ENCODE measurements around the gene PSMF1.

Gene PSMF1

GRCh38 chr20:1123666-1124065 is 5.3 kb downstream of the PSMF1 start:
- Histone ChIP-seq H3K27ac (ENCODE audit: low read length) (no peak overlapping the region), H3K4me1 (ENCODE audit: control insufficient read depth in 1 of 2, insufficient read depth in 2 of 2, low read length in 2 of 2) (peaks cover 21 to 42% of the 10 kb centered on the region in 2 donors), H3K36me3 (ENCODE audit: control insufficient read depth in 1 of 2, insufficient read depth in 2 of 2, low read length in 2 of 2) (peaks cover 21 to 39% of the 10 kb centered on the region in 2 donors), H3K9me3 (ENCODE audit: control insufficient read depth in 1 of 2, low read length in 2 of 2) (no peaks in the 10 kb centered on the region), H3K27me3 (ENCODE audit: low read depth, low read length) (no peaks in the 10 kb centered on the region), H3K4me3 (ENCODE audit: low read depth in 1 of 2, low read length in 2 of 2) (no peak overlapping the region)

- Histone ChIP-seq H3K27ac (ENCODE audit: low read length) (no peak overlapping the region), H3K9me3 (ENCODE audit: control insufficient read depth in 1 of 2, low read length in 2 of 2) (no peaks in the 10 kb centered on the region), H3K4me1 (ENCODE audit: control insufficient read depth in 1 of 2, insufficient read depth in 2 of 2, low read length in 2 of 2) (peaks cover 17 to 38% of the 10 kb centered on the region in 2 donors), H3K36me3 (ENCODE audit: control insufficient read depth in 1 of 2, insufficient read depth in 2 of 2, low read length in 2 of 2) (peaks cover 24 to 42% of the 10 kb centered on the region in 2 donors), H3K4me3 (ENCODE audit: low read depth in 1 of 2, low read length in 2 of 2) (no peak overlapping the region), H3K27me3 (ENCODE audit: low read depth, low read length) (no peaks in the 10 kb centered on the region)
Observed at GRCh38 chr20:1124421-1124820, 6.0 kb downstream of the PSMF1 start.

- Histone ChIP-seq H3K27ac (ENCODE audit: low read length) (no peak overlapping the region), H3K4me1 (ENCODE audit: control insufficient read depth in 1 of 2, insufficient read depth in 2 of 2, low read length in 2 of 2) (peaks cover 8 to 29% of the 10 kb centered on the region in 2 donors), H3K36me3 (ENCODE audit: control insufficient read depth in 1 of 2, insufficient read depth in 2 of 2, low read length in 2 of 2) (peaks cover 32 to 46% of the 10 kb centered on the region in 2 donors), H3K27me3 (ENCODE audit: low read depth, low read length) (no peaks in the 10 kb centered on the region), H3K9me3 (ENCODE audit: control insufficient read depth in 1 of 2, low read length in 2 of 2) (no peaks in the 10 kb centered on the region), H3K4me3 (ENCODE audit: low read depth in 1 of 2, low read length in 2 of 2) (no peak overlapping the region)
Observed at GRCh38 chr20:1125277-1125676, 6.9 kb downstream of the PSMF1 start.

- Histone ChIP-seq H3K27me3 (ENCODE audit: low read depth, low read length) (no peaks in the 10 kb centered on the region), H3K9me3 (ENCODE audit: control insufficient read depth in 1 of 2, low read length in 2 of 2) (no peaks in the 10 kb centered on the region), H3K4me3 (ENCODE audit: low read depth in 1 of 2, low read length in 2 of 2) (no peak overlapping the region), H3K27ac (ENCODE audit: low read length) (no peak overlapping the region), H3K36me3 (ENCODE audit: control insufficient read depth in 1 of 2, insufficient read depth in 2 of 2, low read length in 2 of 2) (peaks cover 47 to 57% of the 10 kb centered on the region in 2 donors), H3K4me1 (ENCODE audit: control insufficient read depth in 1 of 2, insufficient read depth in 2 of 2, low read length in 2 of 2) (peaks cover 0 to 4% of the 10 kb centered on the region in 2 donors)
Observed at GRCh38 chr20:1127840-1128239, 9.4 kb downstream of the PSMF1 start.

- Histone ChIP-seq H3K27ac (ENCODE audit: low read length) (no peak overlapping the region), H3K4me3 (ENCODE audit: low read depth in 1 of 2, low read length in 2 of 2) (no peak overlapping the region), H3K9me3 (ENCODE audit: control insufficient read depth in 1 of 2, low read length in 2 of 2) (no peaks in the 10 kb centered on the region), H3K36me3 (ENCODE audit: control insufficient read depth in 1 of 2, insufficient read depth in 2 of 2, low read length in 2 of 2) (peaks cover 55 to 69% of the 10 kb centered on the region in 2 donors), H3K4me1 (ENCODE audit: control insufficient read depth in 1 of 2, insufficient read depth in 2 of 2, low read length in 2 of 2) (no peaks in the 10 kb centered on the region), H3K27me3 (ENCODE audit: low read depth, low read length) (no peaks in the 10 kb centered on the region)
Observed at GRCh38 chr20:1130058-1130694, 11.8 kb downstream of the PSMF1 start.

- Histone ChIP-seq H3K9me3 (ENCODE audit: control insufficient read depth in 1 of 2, low read length in 2 of 2) (no peaks in the 10 kb centered on the region), H3K27me3 (ENCODE audit: low read depth, low read length) (no peaks in the 10 kb centered on the region), H3K4me1 (ENCODE audit: control insufficient read depth in 1 of 2, insufficient read depth in 2 of 2, low read length in 2 of 2) (no peaks in the 10 kb centered on the region), H3K27ac (ENCODE audit: low read length) (no peak overlapping the region), H3K36me3 (ENCODE audit: control insufficient read depth in 1 of 2, insufficient read depth in 2 of 2, low read length in 2 of 2) (peaks cover 62 to 71% of the 10 kb centered on the region in 2 donors), H3K4me3 (ENCODE audit: low read depth in 1 of 2, low read length in 2 of 2) (no peak overlapping the region)
Observed at GRCh38 chr20:1130847-1131246, 12.4 kb downstream of the PSMF1 start.

GRCh38 chr20:1131354-1131753 is 13.0 kb downstream of the PSMF1 start:
- Histone ChIP-seq H3K9me3 (ENCODE audit: control insufficient read depth in 1 of 2, low read length in 2 of 2) (no peaks in the 10 kb centered on the region), H3K4me3 (ENCODE audit: low read depth in 1 of 2, low read length in 2 of 2) (no peak overlapping the region), H3K36me3 (ENCODE audit: control insufficient read depth in 1 of 2, insufficient read depth in 2 of 2, low read length in 2 of 2) (peaks cover 63 to 71% of the 10 kb centered on the region in 2 donors), H3K27me3 (ENCODE audit: low read depth, low read length) (no peaks in the 10 kb centered on the region), H3K4me1 (ENCODE audit: control insufficient read depth in 1 of 2, insufficient read depth in 2 of 2, low read length in 2 of 2) (no peaks in the 10 kb centered on the region), H3K27ac (ENCODE audit: low read length) (no peak overlapping the region)

GRCh38 chr20:1134355-1134754 is 16.0 kb downstream of the PSMF1 start:
- H3K9me3 ChIP-seq (ENCODE audit: control insufficient read depth in 1 of 2, low read length in 2 of 2): no peaks in the 10 kb centered on the region
- H3K4me3 ChIP-seq (ENCODE audit: low read depth in 1 of 2, low read length in 2 of 2): no peak overlapping the region
- H3K27ac ChIP-seq (ENCODE audit: low read length): no peak overlapping the region
- H3K4me1 ChIP-seq (ENCODE audit: control insufficient read depth in 1 of 2, insufficient read depth in 2 of 2, low read length in 2 of 2): no peaks in the 10 kb centered on the region
- H3K36me3 ChIP-seq (ENCODE audit: control insufficient read depth in 1 of 2, insufficient read depth in 2 of 2, low read length in 2 of 2): peaks cover 54 to 68% of the 10 kb centered on the region in 2 donors
- no peaks in the 10 kb centered on the region for H3K27me3 ChIP-seq (ENCODE audit: low read depth, low read length)

GRCh38 chr20:1134836-1135235 is 16.4 kb downstream of the PSMF1 start:
- H3K4me3 ChIP-seq (ENCODE audit: low read depth in 1 of 2, low read length in 2 of 2): no peak overlapping the region
- no peaks in the 10 kb centered on the region for H3K4me1 ChIP-seq (ENCODE audit: control insufficient read depth in 1 of 2, insufficient read depth in 2 of 2, low read length in 2 of 2)
- no peaks in the 10 kb centered on the region for H3K27me3 ChIP-seq (ENCODE audit: low read depth, low read length)
- peaks cover 50 to 64% of the 10 kb centered on the region in 2 donors for H3K36me3 ChIP-seq (ENCODE audit: control insufficient read depth in 1 of 2, insufficient read depth in 2 of 2, low read length in 2 of 2)
- no peaks in the 10 kb centered on the region for H3K9me3 ChIP-seq (ENCODE audit: control insufficient read depth in 1 of 2, low read length in 2 of 2)
- H3K27ac ChIP-seq (ENCODE audit: low read length): no peak overlapping the region

GRCh38 chr20:1137236-1137635 is 18.8 kb downstream of the PSMF1 start:
- no peak overlapping the region for H3K27ac ChIP-seq (ENCODE audit: low read length)
- no peaks in the 10 kb centered on the region for H3K27me3 ChIP-seq (ENCODE audit: low read depth, low read length)
- H3K9me3 ChIP-seq (ENCODE audit: control insufficient read depth in 1 of 2, low read length in 2 of 2): no peaks in the 10 kb centered on the region
- H3K4me1 ChIP-seq (ENCODE audit: control insufficient read depth in 1 of 2, insufficient read depth in 2 of 2, low read length in 2 of 2): no peaks in the 10 kb centered on the region
- peaks cover 43 to 71% of the 10 kb centered on the region in 2 donors for H3K36me3 ChIP-seq (ENCODE audit: control insufficient read depth in 1 of 2, insufficient read depth in 2 of 2, low read length in 2 of 2)
- no peak overlapping the region for H3K4me3 ChIP-seq (ENCODE audit: low read depth in 1 of 2, low read length in 2 of 2)

GRCh38 chr20:1144401-1145172 is 26.2 kb downstream of the PSMF1 start:
- no peaks in the 10 kb centered on the region for H3K9me3 ChIP-seq (ENCODE audit: control insufficient read depth in 1 of 2, low read length in 2 of 2)
- H3K4me3 ChIP-seq (ENCODE audit: low read depth in 1 of 2, low read length in 2 of 2): no peak overlapping the region
- no peaks in the 10 kb centered on the region for H3K4me1 ChIP-seq (ENCODE audit: control insufficient read depth in 1 of 2, insufficient read depth in 2 of 2, low read length in 2 of 2)
- peaks cover 33 to 48% of the 10 kb centered on the region in 2 donors for H3K36me3 ChIP-seq (ENCODE audit: control insufficient read depth in 1 of 2, insufficient read depth in 2 of 2, low read length in 2 of 2)
- H3K27me3 ChIP-seq (ENCODE audit: low read depth, low read length): no peaks in the 10 kb centered on the region
- H3K27ac ChIP-seq (ENCODE audit: low read length): no peak overlapping the region
